Esophagus squamous epithelium (tissue), 5 donors: ENCODE measurements around the gene STAT4. TPM values are rescaled to one million over a fixed set of nuclear protein-coding genes. Genes with fewer than 3 reads are reported as not detected.

Experiments used
- DNase-seq: peaks from one replicate; lab custom pipeline; 2025; lab: John Stamatoyannopoulos, UW
- H3K27ac ChIP-seq, 4 donors: fragments of 200-600 bp; sonication (generic); one replicate each; pipeline ENCODE4 v1.5.1; 2016 to 2019; ENCODE audit warnings: mild to moderate bottlenecking in 1 of 4
- H3K27me3 ChIP-seq, 4 donors: fragments of 200-600 bp; sonication (generic); 1 replicate in 3 of 4; 2 replicates in 1 of 4; pipeline versions ENCODE4 v1.5.1 to v1.6.0; 2017 to 2021; ENCODE audit warnings: antibody characterized with exemption in 1 of 4
- H3K36me3 ChIP-seq, 3 donors: fragments of 200-600 bp; sonication (generic); one replicate each; pipeline ENCODE4 v1.5.1; 2016 to 2019
- H3K4me1 ChIP-seq, 3 donors: fragments of 200-600 bp; sonication (generic); one replicate each; pipeline ENCODE4 v1.5.1; 2017 to 2019
- H3K4me3 ChIP-seq, 4 donors: fragments of 200-600 bp; sonication (generic); 1 replicate in 3 of 4; 2 replicates in 1 of 4; pipeline ENCODE4 v1.5.1; 2016 to 2019; ENCODE audit warnings: mild to moderate bottlenecking in 2 of 4, moderate library complexity in 1 of 4
- H3K9me3 ChIP-seq, 3 donors: fragments of 200-600 bp; sonication (generic); one replicate each; pipeline ENCODE4 v1.5.1; 2016 to 2019
- CTCF ChIP-seq, 6 experiments: fragments of 450-650 bp in 4 of 6; fragments of 200-600 bp in 2 of 6; sonication (generic) in 2 of 6; IDR thresholded peaks; one replicate each; pipeline ENCODE4 v1.5.1; 2016 to 2019; ENCODE audit warnings: antibody characterized with exemption in 6 of 6, mild to moderate bottlenecking in 4 of 6, moderate library complexity in 4 of 6
- POLR2A ChIP-seq, 4 donors: fragments of 450-650 bp; IDR thresholded peaks; one replicate each; pipeline ENCODE4 v1.6.1; 2017; ENCODE audit warnings: antibody characterized with exemption in 4 of 4, mild to moderate bottlenecking in 4 of 4, moderate library complexity in 3 of 4
- WGBS, 2 donors: methylation state at CpG; one replicate each; pipeline ENCODE4 v1.1.5; 2018; 5-methylcytosine and 5-hydroxymethylcytosine counted together
- intact Hi-C: fragments of 100-400 bp; cut with DNase I; formaldehyde crosslinking; loops from one replicate; pipeline ENCODE4 v1.15.0; 2022
- total RNA-seq, 4 donors: library from RNA; depleted of rRNA; stranded (reverse); fragments of >200 nt; gene quantifications; one replicate each; pipeline ENCODE4 v1.1.0, GENCODE V29; 2016
- donor health status: DM: yes; HTN: yes; CAD: no.

Gene STAT4
- total RNA-seq, 4 donors from 2014 or later: 0.47 to 3.2 (median 2.1) TPM

DNA sequence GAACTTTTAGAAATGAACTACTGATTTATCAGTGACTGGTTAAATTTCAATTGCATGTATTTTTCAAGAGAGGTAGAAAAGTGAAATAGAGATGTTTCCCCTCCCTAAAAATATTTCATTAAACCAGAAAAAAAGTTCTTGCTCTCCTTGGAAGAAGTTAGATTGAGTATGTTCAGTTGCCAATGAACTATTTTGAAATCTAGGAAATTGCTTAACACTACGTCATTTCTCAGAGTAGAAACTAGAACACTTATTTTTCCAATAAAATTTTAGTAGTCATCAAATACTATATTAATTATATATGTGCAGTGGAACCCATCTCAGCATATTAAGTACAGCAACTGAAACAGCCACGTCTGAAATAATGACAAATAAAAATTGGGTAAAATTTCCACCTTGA, 85.0 kb downstream of the STAT4 start:
- no peak for TF ChIP-seq CTCF (IDR thresholded peaks at IDR 0.05)
- no peak for TF ChIP-seq POLR2A (IDR thresholded peaks at IDR 0.05)
- Histone ChIP-seq H3K36me3 (no peaks in the 10 kb centered on the region), H3K4me1 (no peaks in the 10 kb centered on the region), H3K4me3 (no peak overlapping the region), H3K9me3 (no peaks in the 10 kb centered on the region), H3K27me3 (no peaks in the 10 kb centered on the region), H3K27ac (no peak overlapping the region)
- no peak for DNase-seq
- WGBS, 2 donors: 43 to 44% methylated on average over 2 of the region's 2 CpGs
- intact Hi-C loops: no loop called here

DNA sequence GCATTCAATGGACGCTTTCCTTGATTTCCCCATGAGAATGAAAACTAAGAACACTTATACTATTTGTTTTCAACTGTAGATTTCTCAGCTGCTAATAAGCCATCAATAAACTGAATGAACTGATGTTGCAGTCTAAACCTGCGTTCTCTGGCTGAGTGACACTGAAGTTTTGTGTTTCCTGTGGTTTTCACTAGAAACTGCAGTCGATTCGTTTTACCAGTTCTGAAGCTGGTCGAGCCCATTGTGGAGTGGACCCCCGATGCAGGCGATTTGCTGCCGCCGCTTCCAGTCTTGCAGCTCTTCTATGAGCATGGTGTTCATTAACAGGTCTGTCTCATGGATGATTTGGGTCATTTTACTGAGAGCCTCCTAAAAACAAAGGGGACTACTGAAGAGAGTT, 86.2 kb downstream of the STAT4 start:
- TF ChIP-seq CTCF (IDR thresholded peaks at IDR 0.05) (no peak), POLR2A (IDR thresholded peaks at IDR 0.05) (no peak)
- 69 to 71% methylated on average over 8 to 9 of the region's 9 CpGs for WGBS, 2 donors
- DNase-seq: no peak

GRCh38 chr2:191063584-191063983, 87.2 kb downstream of the STAT4 start:
- Histone ChIP-seq H3K4me1 (no peaks in the 10 kb centered on the region), H3K4me3 (no peak overlapping the region), H3K27me3 (no peaks in the 10 kb centered on the region), H3K9me3 (no peaks in the 10 kb centered on the region), H3K27ac (no peak overlapping the region), H3K36me3 (no peaks in the 10 kb centered on the region)
- DNase-seq: no peak
- TF ChIP-seq POLR2A (IDR thresholded peaks at IDR 0.05) (no peak), CTCF (IDR thresholded peaks at IDR 0.05) (no peak)
- intact Hi-C loops: no loop called here
- WGBS, 2 donors: 83 to 100% methylated on average over 1 of the region's 1 CpG

More for the DNA sequence above, 86.2 kb downstream of the STAT4 start:
- no peaks in the 10 kb centered on the region for H3K9me3 ChIP-seq
- no peaks in the 10 kb centered on the region for H3K36me3 ChIP-seq
- intact Hi-C loops: no loop called here
- H3K27ac ChIP-seq: no peak overlapping the region
- H3K4me3 ChIP-seq: no peak overlapping the region
- no peaks in the 10 kb centered on the region for H3K27me3 ChIP-seq
- H3K4me1 ChIP-seq: no peaks in the 10 kb centered on the region

DNA sequence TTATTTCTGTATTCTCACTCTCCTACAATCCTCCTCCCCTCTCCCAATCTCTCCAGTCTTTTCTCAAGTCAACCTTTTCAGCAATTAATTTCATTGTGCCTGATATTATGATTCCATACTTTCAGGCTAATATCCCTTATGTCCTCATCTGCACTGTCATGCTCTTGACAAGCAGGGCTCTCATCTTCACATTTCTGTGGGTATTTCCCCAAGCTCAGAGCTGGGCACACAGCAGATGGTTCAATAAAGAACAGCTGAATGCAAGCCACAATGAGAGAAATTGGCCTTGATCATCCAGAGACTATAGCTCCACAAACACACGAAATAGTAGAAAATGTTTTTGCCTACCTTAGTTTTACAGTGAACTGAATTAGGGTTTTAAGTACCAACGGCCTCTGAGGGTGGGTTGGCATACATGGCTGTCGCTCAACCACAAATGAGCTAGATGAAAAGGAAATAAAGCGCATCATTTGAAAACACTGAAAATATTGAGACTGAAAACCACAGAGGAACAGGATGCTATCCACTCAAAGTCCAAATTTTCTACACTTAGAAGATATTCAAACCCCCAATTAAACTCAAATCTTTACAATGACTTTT, 89.3 kb downstream of the STAT4 start:
- 83 to 85% methylated on average over 4 of the region's 4 CpGs for WGBS, 2 donors
- H3K4me1 ChIP-seq: no peaks in the 10 kb centered on the region
- intact Hi-C loops: no loop called here
- DNase-seq: no peak
- H3K9me3 ChIP-seq: no peaks in the 10 kb centered on the region
- H3K27me3 ChIP-seq: no peaks in the 10 kb centered on the region
- no peak overlapping the region for H3K4me3 ChIP-seq
- TF ChIP-seq POLR2A (IDR thresholded peaks at IDR 0.05) (no peak), CTCF (IDR thresholded peaks at IDR 0.05) (no peak)
- no peak overlapping the region for H3K27ac ChIP-seq
- H3K36me3 ChIP-seq: no peaks in the 10 kb centered on the region

DNA sequence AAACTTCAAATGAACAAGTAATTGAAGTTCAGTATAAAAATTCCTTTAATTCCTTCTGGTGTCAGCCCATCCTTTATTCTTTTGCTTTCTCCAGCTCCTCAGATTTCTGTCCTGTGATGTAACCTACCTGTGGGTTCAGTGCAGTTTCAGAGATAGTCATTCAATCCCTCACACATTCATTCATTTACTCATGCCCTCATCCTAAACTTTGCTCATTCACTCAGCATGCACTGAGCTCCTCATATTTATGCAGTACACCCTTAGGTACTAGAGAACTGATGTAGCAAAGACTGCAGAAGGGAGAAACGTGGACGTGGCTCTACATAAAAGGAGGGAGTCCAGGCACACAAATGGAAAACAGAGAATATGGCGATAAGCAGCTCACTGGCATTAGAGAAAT, 91.5 kb downstream of the STAT4 start:
- 79 to 88% methylated on average over 3 of the region's 3 CpGs for WGBS, 2 donors
- Histone ChIP-seq H3K36me3 (no peaks in the 10 kb centered on the region), H3K4me1 (no peaks in the 10 kb centered on the region), H3K27ac (no peak overlapping the region), H3K27me3 (no peaks in the 10 kb centered on the region), H3K4me3 (no peak overlapping the region), H3K9me3 (no peaks in the 10 kb centered on the region)
- DNase-seq: no peak
- TF ChIP-seq CTCF (IDR thresholded peaks at IDR 0.05) (no peak), POLR2A (IDR thresholded peaks at IDR 0.05) (no peak)
- intact Hi-C loops: loop anchor here (10.0 kb wide), 1 partner anchor 445 kb away; no protein-coding TSS in a partner anchor
